ENCODE data around the gene TPST1.

DNA sequence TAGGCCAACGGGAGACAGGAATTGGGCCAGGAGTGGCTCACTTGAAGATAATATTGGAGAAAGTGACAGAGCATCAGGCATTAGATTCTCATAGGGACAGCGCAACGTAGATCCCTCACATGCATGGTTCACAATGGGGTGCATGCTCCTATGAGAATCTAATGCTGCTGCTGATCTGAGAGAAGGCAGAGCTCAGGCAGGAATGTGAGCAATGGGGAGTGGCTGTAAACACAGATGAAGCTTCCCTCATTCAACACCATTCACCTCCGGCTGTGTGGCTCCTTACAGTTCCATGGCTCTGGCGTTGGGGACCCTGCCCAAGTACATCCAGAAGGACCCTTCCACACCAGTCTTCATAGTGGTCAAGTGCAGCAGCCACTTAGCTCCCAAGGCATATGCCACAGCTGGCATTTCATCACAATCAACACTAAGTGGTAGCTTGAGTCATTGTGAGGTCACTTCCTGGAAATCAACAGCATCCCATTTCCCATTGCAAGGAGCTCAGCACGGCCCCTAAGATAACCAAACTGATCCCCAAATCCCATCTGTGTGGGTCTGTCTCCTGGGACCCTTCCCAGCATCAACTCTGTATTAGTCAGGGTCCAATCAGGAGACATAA is 174.5 kb downstream of the TPST1 start:
- TF ChIP-seq, protein P1, sequence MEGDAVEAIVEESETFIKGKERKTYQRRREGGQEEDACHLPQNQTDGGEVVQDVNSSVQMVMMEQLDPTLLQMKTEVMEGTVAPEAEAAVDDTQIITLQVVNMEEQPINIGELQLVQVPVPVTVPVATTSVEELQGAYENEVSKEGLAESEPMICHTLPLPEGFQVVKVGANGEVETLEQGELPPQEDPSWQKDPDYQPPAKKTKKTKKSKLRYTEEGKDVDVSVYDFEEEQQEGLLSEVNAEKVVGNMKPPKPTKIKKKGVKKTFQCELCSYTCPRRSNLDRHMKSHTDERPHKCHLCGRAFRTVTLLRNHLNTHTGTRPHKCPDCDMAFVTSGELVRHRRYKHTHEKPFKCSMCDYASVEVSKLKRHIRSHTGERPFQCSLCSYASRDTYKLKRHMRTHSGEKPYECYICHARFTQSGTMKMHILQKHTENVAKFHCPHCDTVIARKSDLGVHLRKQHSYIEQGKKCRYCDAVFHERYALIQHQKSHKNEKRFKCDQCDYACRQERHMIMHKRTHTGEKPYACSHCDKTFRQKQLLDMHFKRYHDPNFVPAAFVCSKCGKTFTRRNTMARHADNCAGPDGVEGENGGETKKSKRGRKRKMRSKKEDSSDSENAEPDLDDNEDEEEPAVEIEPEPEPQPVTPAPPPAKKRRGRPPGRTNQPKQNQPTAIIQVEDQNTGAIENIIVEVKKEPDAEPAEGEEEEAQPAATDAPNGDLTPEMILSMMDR (IDR thresholded peaks at IDR 0.05; ENCODE audit: borderline replicate concordance, extremely low read depth, low read length, poor library complexity, severe bottlenecking): no peak
- no peak for TF ChIP-seq EZH2 (IDR thresholded peaks at IDR 0.05; ENCODE audit: borderline replicate concordance, low read depth, low read length, severe bottlenecking)
